GM13977 (cell line): ENCODE data around the gene AKAP6.

Experiments
- DNase-seq: peaks from one replicate; pipeline ENCODE4 v3.0.0; 2012; ENCODE audit warnings: low spot score
- in situ Hi-C: fragments of 300-500 bp; cut with MboI; formaldehyde crosslinking; loops from one replicate; pipeline ENCODE4 v1.12.0; 2022; ENCODE audit warnings: low sequenced_read_pairs, low pct_unique_long_range_greater_than_20kb, mixed read lengths, inconsistent platforms; ENCODE audit not compliant: unreplicated experiment
- TF ChIP-seq, protein P1 (sequence below): IDR thresholded peaks from 2 replicates; pipeline ENCODE4 v1.5.1; 2012; ENCODE audit warnings: mild to moderate bottlenecking, control low read depth; ENCODE audit not compliant: insufficient read depth; ENCODE audit errors: extremely low read depth, missing control alignments

Gene AKAP6

DNA sequence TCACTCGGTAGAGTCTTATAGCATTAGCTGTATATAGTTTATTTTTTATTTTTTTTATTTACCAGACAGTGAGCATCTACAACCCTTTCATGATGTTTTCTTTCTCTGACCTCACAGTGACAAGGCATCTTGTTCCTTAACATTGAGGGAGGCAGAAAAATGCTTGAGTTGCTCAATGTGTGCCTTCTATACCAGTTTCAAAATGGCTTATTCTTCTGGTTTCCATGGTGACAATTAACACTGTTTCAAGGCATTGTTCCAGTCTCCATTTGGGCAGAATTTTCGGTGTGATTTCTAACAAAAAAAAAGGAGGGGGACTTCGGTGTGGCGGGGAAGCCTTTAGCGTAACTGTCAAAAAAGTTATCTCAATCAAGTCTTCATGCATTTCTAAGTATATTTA lies 399.9 kb downstream of the AKAP6 start:
- in situ Hi-C loops, result no loop called here
- TF ChIP-seq, protein P1, sequence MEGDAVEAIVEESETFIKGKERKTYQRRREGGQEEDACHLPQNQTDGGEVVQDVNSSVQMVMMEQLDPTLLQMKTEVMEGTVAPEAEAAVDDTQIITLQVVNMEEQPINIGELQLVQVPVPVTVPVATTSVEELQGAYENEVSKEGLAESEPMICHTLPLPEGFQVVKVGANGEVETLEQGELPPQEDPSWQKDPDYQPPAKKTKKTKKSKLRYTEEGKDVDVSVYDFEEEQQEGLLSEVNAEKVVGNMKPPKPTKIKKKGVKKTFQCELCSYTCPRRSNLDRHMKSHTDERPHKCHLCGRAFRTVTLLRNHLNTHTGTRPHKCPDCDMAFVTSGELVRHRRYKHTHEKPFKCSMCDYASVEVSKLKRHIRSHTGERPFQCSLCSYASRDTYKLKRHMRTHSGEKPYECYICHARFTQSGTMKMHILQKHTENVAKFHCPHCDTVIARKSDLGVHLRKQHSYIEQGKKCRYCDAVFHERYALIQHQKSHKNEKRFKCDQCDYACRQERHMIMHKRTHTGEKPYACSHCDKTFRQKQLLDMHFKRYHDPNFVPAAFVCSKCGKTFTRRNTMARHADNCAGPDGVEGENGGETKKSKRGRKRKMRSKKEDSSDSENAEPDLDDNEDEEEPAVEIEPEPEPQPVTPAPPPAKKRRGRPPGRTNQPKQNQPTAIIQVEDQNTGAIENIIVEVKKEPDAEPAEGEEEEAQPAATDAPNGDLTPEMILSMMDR, result no peak
- DNase-seq, result no peak

DNA sequence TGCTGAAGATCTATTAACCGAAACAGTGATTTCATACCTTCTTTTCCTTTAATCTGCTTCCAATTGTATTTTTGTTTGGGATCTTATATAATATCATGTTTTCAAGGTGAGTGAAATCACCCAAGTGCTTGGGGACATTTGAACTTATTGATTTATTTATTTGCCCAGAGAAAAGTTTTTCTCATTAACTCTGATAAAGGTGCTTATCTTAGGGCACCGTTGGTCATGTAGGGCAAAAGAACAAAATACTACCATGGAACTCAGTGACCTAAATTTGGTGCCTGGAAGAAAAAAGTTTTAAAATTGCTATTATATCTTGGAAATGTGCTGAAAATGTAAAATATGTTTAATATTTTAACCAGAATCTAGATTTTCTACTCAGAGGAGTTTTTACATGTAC lies 402.2 kb downstream of the AKAP6 start:
- in situ Hi-C loops, result no loop called here
- TF ChIP-seq, protein P1, result no peak

DNA sequence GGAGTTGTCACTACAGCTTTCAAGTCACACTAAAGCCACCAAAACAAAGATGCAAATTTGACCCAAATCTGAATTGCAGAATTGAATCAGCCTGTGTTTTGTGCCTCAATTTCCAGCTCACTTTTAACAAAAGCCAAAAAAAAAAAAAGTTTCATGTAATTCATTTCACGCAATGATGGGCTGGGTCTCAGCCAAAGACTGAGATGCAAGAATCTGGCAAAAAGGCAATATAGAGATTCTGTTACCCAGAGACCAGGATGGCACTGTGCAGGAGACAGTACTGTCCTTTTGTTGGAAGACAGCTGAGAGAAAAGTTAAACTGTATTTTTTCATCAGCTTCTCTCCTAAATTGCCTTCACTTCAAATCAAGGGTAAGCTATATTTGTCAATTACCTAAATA lies 403.9 kb downstream of the AKAP6 start:
- in situ Hi-C loops, result no loop called here
- TF ChIP-seq, protein P1, result no peak
- DNase-seq, result no peak

More for the DNA sequence above, 402.2 kb downstream of the AKAP6 start:
- DNase-seq, result no peak

DNA sequence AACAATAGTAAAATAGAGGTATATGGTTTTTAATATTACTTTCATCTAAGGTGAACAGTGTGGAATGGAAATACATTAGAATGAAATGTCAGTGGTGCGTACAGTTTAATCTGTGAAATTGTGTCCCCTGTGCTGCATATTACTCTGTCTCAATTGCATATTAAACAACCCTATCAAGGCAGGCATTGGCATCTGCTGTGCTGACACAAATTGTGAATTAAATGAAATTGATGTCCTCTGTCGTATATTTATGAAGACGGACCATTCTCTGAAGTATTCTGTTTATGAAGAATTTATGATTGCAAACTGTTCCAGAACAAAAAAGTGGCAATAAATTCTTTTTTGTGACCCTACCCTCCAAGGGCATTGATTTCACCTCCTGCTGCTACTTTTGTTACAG lies 405.2 kb downstream of the AKAP6 start:
- in situ Hi-C loops, result no loop called here
- DNase-seq, result no peak
- TF ChIP-seq, protein P1, result no peak

DNA sequence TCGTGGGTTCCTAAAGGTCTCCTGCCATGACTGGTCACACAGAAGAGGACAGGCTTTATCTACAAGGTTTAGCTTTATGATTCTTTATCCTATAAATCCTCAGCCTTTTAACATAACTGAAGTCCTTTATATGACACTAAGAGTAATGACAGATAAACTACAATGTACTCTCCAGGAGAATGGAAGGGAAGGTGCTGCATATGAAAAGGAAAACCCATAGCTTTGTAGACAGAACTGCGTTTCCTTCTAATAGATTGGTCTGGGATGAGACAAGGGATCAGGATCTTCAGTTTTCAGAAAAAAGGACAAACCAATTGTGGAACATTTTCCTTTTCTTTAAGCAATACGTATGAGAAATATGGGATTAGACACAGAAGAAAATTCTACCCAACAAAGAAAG lies 408.5 kb downstream of the AKAP6 start:
- in situ Hi-C loops, result no loop called here
- no peak for DNase-seq

DNA sequence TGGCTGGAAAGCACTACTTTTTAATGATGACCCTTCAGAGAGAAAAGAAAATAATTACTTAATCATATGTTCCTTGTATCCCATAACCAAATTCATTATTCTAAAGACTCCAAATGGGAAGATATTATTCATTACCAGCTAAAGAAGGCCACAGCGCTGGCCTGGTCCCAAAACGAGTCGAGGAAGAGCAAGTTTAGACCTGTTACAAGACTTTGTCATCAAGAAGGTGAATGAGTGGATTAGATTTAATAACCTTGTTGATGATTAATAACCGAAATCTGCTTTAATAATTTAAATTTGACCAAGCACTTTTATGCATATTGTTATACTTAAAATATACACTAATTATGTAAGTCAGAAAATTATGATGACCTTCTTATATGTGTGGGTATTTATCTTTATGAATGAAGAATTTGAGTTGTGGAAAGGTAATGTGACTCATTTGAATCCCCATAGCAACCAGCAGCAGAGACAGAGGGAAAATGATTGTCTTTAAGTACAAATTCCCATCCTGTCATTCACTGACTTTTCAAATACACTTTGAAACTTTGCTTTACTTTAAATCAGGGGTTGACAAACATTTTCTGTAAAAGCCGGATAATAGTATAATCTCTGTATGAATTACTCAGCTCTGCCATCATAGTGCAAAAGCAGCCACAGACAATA lies 409.2 kb downstream of the AKAP6 start:
- DNase-seq, result no peak
- TF ChIP-seq, protein P1, result no peak
- in situ Hi-C loops, result no loop called here

More for the DNA sequence above, 408.5 kb downstream of the AKAP6 start:
- TF ChIP-seq, protein P1, result no peak
